ENCODE results near the gene PICK1.
"Not testable (repeated sequence)": the region's sequence is repeated elsewhere in the genome, so short reads cannot be mapped to it uniquely, and the experiment has no call there.

PICK1 gene

DNA sequence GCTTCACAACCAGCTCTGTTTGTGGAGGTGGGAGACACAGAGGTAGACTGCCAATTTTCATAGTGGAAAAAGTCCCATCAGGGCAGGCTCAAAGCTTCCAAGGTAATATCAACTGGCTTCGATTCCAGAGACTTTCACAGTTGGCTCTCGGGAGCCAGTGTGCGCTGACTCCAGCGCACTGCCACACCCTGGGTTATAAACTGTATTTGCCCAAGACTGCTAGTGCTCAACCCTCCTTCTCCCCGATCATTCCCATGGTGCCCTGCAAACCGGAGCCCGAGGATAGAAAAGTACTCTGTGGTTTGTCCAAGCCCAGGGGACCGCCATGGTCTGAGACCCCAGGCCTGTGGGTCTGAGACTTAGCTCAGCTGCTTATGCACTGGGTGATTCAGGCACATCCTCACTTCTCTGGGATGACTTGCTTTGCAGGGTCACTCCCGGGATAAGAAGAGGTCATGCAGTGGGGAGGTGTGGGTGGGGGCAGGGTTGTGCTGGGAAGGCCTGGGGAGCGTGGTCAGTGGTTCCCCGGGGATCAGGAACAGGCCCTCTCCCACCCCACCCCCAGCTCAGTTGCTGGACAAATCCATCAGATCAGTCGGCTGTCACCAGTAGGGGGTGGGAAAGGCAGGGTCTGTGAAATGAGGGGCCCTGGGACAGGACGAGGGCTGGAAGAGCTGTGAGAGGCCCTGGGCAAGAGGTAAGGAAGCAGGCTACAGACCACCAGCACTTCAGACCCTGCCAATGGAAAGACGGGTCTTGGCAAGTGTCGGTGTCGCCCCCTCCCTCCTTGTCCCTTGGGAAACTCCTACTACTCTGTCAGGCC lies 26.7 kb upstream of the PICK1 start:
- DNase-seq (ENCODE audit: low read depth in 2 of 2) = no peak

DNA sequence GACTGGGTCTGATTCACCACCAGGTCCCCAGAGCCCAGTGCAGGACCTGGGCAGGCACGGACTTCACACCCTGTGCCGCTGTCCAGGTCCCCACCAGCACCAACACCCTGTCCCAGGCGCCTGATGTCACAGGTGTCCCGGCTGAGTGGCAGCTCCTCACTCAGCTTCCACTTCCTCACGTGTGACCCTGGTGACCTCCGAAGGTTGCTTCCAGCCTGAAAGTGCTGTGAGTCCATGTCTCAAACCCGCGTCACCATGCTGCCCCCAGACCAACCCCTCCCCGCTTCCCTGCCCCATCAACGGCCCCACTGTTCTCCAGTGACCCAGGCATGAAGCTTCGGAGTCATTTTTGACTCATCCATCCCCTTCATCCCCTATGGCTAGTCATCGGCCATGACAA lies 25.7 kb upstream of the PICK1 start:
- DNase-seq (ENCODE audit: low read depth in 2 of 2) = no peak

DNA sequence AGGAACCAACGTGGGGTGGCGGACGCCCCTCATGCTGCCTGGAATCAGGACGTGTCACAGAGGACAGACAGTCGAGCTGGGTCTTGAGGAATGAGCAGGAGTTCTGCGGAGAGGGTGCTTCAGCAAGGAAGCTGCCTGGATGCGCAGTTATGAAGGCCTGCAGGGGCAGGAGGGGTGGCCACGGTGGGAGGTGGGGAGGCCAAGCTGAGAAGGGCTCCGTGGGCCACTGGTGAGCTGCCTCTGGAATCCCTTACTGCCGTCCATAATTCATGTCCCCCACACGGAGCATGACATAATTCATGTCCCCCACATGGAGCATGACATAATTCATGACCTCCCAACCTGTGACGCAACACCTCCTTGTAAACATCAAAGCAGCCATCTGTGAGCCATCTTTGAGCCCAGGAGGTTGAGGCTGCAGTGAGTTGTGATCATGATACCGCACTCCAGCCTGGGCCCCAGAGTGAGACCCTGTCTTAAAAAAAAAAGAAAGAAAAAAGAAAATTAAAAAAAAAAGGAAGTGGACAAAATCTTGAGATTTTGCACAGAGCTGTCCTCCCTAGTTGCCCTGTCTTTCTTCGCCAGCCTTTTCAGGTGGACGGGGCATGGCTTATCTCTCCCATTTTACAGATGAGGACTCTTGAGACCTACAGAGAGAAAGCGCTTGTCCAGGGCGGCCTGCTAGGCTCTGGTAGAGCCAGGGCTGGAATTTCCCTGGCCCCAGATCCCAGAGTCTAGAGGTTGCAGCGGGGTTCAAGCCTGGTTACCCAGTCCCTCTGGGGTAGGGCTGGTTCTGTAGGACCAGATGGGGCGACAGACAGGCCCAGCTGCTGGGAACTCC lies 24.3 kb upstream of the PICK1 start:
- no peak for DNase-seq (ENCODE audit: low read depth in 2 of 2)

DNA sequence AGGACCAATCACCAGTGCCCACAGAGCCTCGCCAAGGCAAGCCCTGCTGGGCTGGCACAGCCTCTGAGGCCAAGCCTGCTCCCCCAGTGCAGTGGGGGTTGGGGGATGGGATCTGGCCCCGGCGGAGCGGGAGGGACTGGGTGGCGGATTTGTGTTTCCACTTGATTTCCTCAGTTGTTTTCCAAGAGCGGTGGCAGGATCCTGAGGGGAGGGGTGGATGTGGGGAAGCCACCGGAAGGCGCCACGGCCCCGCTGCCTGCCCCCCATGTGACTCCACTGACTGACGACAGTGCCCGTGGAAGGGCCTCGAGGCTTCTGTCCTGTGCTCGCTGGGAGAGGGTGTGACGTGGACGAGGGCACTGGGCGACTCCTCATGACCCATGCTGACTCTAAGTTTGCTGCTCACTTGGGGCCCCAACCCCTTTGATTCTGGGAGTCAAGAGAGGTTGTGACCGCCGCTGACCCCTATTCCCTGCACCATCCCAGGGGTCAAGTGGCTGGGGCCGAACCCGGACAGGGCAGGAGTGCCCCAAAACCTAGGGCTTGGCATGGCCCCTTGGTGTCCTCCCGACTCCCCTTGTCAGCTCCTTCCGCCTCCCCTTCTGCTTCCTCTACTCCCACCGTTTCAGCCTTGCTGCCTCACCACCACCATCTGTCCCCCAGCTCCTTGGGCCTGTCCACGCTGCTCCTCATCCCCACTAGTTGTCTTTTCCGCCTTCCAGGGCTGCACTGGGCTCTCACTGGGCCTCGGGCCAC lies 23.5 kb upstream of the PICK1 start:
- DNase-seq (ENCODE audit: low read depth in 2 of 2) = no peak

DNA sequence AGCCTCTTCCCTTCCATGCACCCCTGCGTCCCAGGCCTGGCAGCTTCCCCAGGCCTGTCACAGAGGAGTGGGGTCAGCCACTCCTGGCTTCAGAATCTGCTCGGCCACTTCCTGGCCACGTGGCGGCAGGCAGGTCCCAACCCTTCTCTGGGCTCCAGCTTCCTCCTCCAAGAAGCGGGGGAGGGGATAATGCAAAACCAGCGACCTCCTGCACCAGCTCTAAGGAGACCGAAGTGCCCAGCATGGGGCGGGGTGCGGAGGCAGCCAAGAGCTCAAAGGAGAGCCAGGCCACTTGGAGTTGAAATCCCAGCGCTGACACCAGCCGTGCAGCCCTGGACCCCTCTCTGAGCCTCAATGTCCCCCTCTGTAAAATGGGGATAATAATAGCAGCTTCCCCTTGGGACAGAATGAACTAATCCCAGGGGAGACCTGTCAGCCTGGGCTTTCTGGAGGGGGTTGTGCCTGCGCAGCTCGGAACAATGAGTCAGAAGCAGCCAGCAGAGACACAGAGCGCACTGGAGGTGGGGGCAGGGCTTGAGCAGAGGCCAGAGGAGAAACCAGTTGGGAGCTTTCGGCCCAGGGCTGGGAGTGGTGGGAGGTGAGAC lies 22.8 kb upstream of the PICK1 start:
- no peak for DNase-seq (ENCODE audit: low read depth in 2 of 2)

DNA sequence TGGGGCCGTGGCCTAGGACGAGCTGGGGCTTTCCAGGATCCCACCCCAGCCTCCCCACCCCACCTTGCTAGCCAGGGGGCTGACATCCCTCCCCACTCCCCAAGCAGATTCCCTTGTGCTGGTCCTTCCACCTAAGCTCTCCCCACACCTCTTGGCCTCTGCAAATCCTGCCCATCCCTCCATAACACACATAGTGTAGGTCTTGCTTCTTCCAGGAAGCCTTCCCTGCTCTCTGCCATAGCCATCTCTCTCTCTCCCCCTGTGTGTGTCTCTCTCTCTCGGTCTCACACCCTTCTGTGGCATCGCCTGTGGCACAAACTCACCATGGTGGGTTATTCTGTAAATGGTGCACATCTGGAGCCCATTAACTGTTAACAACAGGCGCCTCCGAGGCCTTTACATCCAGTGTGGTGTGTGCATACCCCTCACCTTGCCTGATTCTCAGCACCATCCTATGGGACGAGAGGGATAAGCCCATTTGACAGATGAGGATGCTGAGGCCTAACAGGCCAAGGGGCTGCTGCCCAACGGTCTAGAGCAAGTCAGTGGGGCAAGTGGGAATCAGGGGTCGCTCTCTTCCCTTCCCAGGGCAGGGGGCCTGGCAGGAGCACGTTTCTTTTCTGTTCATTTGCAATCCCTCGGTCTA lies 22.2 kb upstream of the PICK1 start:
- DNase-seq (ENCODE audit: low read depth in 2 of 2) = no peak

DNA sequence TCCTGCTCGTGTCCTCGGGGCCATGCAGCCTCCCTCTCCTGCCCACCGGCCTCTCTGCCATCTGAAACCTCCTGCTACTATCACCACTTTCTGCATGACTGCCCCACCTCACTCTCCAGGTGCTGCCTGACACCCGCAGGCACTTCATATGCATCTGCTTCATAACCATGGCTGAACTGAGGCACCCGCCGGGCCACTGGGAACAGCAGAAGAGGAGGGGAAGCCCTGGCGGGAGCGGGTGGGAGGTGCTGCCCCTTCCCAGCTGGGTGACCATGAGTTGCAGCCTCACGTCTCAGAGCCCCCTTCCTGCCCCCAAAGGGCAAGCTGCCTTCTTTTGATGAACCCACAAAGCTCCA lies 21.7 kb upstream of the PICK1 start:
- DNase-seq (ENCODE audit: low read depth in 2 of 2) = no peak

DNA sequence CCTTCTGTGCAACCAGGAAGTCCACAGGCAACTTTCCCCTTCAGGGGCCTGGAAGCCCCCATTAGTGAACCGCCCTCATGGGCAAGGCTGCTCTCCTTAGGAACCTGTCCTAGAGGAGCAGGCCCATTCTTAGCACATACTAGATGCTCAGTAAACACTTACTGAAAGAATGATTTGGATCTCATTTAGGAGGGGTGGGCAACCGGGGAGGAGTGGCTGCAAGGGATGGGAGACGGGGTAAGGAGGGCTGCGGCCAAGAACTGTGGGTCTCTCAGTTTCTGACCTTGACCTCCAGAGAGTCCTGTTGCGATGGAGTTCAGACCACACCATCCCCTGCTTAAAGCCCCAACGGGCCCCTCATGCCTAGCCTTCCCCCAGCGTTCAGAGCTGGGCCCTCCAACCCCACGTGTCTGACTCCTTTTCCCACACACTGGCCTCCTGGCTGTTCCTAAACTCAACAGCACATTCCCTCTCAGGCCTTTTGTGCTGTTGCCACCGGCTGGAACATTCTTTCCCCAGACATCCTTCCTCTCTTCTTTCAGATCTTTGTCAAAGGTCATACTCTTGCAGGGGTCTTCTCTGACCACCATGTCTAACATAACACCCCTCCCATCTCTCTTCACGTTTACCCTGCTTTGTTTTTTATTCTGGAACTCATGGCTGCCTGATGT lies 20.7 kb upstream of the PICK1 start:
- DNase-seq (ENCODE audit: low read depth in 2 of 2) = no peak

DNA sequence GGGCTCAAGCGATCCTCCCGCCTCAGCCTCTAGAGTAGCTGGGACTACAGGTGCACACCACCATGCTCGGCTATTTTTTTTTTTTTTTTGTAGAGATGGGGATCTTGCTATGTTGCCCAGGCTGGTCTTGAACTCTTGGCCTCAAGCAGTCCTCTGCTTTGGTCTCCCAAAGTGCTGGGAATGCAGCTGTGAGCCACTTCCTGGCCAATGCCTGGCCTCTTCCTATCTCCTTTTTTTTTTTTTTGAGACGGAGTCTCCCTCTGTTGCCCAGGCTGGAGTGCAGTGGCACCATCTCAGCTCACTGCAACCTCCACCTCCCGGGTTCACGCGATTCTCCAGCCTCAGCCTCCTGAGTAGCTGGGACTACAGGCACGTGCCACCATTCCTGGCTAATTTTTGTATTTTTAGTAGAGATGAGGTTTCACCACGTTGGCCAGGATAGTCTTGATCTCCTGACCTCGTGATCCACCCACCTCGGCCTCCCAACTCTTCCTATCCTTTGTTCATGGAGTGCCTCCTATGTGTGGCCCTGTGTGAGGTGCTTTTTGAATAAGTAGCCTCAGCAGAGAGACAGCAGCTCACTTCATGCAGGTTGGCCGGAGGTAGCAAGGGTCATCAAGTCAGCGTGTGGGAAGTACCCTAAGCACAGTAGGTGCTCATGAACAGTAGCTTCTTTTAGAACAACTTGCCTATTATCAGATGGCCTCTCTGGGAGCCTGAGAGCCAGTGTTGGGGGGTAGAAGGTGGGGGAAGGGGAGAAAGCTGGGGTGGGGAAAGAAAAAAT lies 19.6 kb upstream of the PICK1 start:
- not testable (repeated sequence) for DNase-seq (ENCODE audit: low read depth in 2 of 2)

DNA sequence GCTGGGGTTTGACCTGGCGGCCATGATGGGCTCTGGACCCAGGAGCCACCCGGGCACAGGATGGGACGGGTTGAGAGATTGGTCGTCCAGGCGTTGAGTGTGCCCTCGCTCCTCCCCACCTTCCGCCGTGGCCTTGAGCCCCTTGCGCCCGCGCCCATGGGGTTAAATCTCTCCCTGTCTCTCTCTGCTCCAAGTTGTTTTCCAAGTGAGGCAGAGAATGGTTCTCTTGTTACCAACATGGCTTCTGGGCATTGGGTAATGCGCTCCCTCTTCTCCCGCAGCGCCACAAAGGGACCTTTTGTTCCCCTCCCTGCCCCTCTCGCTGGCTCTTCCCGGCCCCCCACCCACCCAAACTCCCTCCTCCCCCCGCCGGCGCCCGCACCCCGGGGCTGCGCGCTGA lies 18.8 kb upstream of the PICK1 start:
- DNase-seq (ENCODE audit: low read depth in 2 of 2) = no peak

DNA sequence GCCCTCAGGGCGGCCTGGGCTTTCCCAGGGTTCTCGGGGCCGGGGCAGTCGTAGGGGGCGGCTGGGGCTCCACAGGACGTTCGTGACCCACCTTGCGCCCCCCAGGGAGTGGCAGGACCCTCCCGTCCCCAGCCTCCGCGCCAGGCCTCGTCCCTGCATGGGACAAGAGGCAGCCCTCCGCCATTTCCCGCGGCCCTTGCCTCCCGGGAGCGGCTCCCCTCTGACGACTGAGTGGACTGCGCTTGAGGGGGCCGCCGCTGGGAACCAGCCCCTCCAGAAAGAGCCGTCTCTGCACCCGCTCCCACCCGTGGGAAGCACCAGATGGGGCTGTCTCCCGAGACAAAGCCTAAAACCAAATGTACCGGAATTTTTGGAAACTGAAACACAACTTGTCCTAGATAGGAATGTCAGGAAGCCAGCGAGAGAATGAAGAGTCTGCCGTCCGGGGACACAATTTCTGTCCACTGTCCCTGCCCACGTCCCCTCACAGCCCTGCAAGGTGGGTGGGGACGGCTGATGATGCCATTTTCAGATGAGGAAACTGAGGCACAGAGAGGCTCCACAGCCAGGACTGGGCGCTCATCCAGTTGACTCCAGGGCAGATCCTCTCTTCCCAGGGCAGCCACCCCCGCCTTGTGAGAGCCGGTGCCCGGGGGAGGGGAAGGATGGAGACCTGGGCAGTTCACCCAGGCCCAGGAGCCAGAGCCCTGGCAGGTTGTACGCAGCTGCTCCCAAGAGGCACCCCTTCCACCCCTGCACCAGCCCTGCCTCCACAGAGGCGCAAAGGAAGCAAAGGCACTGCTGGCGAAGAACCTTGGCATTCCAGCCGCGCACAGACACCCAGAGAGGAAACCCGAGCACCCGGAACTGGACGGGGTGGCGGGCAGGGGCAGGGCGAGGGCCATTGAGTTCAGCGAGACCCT lies 18.1 kb upstream of the PICK1 start:
- no peak for DNase-seq (ENCODE audit: low read depth in 2 of 2)

DNA sequence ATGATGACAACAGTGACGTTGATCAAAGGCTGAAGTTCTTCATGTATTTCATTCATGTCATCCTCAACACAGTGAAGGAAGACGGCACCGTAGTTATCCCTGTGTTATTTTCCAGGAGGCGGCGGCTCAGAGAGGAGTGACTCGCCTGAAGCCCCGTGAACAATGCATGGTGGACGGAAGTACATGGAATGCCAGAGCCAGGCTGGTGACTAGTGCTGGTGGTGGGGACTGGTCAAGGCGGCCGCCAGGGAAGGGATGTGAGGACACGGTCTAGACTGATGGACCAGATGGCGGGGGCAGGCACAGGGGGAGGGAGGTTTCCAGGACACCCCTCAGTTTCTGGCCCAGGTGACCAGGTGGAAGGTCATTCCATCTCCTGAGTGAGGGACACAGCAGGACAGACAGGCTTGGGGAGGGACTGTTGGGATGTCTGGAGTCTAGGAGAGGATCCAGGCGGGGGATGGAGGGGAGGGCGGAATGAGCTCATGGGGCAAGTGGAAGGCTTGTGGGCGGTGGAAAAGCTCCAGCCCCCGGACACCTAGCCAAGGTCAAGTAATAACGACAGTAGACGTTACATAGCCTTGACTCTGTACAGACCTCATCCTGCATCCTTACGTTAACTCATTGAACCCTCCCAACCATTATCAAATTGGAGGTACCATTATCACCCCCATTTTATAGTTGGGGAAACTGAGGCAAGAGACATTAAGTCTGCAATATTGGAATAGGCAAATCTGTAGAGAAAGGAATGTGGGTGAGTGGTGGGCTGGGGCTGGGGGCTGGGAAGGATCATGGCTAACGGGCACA lies 16.0 kb upstream of the PICK1 start:
- no peak for DNase-seq (ENCODE audit: low read depth in 2 of 2)

DNA sequence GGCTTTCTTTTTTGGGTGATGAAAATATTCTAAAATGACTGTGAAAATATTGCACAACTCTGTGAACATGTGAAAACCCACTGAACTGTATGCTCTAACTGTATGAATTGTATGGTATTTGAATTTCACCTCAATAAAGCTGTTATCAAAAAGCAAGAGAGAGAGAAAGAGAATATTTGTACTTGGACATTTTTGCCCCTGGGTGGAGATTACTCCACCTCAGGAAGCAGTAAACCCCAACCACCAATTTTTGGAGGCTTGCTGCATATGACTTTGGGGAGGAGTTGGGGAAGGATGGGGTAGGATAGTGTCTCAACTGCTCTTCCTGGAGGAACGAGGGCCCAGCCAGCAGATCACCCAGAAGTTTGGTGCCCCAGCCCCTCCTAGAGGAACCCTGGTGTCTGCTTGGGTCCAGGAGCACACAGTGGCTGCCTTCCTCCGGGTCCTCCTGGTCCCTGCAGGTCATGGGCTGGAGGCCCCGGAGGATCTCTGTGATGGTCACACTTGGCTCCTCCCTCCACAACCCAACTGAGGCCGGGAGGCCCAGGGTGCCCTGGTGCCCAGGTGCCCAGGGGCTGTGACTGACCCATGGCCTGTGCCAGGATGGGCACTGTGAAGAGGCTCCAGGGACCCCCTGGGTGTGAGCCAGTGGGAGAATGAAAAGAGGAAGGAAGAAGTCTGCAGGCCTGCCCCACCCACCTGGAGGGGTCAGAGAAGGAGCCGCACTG lies 15.3 kb upstream of the PICK1 start:
- no peak for DNase-seq (ENCODE audit: low read depth in 2 of 2)

DNA sequence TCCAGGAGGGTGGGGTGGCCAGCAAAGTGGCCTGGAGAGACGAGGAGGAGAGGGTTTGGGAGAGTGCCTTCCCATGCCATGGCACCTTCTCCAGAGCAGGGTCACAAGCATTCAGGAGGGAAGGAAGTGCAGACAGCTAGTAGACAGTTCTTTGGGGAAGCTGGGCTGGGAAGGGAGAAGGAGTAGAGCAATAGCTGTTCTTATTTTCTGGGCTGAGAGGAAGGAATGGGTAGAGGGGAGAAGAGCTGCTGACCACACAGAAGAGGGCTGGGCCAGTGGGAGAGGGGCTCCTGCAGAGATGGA lies 14.8 kb upstream of the PICK1 start:
- DNase-seq (ENCODE audit: low read depth in 2 of 2) = no peak

DNA sequence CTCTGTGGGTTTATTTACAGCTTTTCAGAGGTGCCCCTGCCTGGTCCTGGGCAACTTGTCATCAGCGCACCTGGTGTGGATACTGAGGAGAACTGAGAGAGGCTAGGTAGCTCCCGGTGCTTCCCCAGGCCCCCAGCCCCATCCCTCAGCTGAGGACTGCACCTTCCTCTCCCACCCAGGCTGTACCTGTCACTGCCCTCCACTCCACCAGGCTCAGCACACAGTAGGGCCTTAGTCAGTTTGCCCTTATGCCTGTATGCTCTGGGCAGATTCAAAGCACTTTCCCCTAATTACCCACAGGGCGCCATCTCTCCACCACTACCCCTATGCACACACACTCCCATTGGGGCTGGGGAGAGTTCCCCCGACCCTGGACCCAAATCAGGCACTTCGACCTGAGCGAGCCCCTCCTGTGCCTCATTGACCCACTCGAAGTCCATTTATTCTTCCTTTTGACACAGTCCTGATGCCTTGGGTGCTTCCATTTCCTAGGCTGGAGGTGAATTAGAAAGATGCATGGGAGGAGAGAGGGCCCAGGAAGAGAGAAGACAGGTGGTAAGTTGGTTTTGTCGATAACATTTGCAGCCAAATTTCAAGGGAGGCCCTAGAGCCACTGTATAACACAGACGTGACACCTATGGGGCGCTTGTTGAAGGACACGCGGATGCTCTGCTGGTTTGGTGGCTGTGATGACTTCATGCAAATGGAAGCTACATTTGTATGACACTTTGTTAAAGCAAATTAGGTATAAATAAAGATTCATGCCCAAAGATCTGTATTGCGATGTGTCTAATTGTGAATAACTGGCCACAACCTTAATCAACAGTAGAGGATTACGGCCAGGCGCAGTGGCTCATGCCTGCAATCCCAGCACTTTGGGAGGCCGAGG lies 13.8 kb upstream of the PICK1 start:
- DNase-seq (ENCODE audit: low read depth in 2 of 2) = no peak

DNA sequence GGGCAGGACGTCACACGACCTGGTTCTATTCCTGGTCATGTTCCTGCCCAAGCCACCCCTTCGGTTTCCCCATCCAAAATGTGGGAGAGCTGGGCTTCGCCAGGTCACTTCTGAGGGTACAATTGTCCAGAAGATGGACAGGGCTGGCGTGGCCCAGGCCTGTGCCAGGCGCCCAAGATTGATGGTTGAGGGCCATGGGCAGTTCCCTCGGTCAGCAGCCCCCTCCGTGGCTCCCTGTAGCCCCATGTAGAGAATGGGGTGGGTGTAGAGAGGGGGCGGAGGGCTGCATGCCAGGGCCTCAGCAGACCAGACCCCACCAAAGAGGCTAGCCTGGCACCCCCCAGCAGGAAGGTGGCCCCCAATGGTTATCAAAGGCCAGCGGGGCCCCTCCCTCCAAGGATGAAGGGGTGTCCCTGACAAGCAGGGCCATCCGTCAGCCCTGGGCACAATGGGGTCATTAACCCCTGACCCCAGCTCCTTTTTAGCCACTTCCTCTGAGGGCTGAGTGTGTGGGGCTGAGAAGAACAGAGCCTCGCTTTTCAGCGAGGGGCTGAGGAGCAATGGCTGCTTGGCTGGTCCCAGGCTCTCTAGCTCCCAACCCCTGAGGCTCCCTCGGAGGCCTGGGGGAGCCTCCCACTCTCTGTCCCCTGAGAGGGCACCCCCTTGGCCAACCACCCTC lies 11.0 kb upstream of the PICK1 start:
- no peak for DNase-seq (ENCODE audit: low read depth in 2 of 2)
